HG03060 (cell line): ENCODE results near the gene RACGAP1.
"Not testable (repeated sequence)": the region's sequence is repeated elsewhere in the genome, so short reads cannot be mapped to it uniquely, and the experiment has no call there.

Experiments used
- ATAC-seq: cut with Tn5 transposase; IDR thresholded peaks from one replicate; pipeline ENCODE4 v1.9.1; 2021; ENCODE audit warnings: low read depth, moderate number of reproducible peaks; ENCODE audit not compliant: unreplicated experiment

The RACGAP1 gene

GRCh38 chr12:50032515-50032853 lies 7.2 kb upstream of the RACGAP1 start:
- ATAC-seq, result no peak

GRCh38 chr12:50030449-50030848 lies 5.2 kb upstream of the RACGAP1 start:
- not testable (repeated sequence) for ATAC-seq

- no peak for ATAC-seq
These were observed 1.4 kb upstream of the RACGAP1 start for GRCh38 chr12:50026691-50027090.

GRCh38 chr12:50024805-50025186 lies 498 bp downstream of the RACGAP1 start:
- ATAC-seq, result no peak

GRCh38 chr12:50024227-50024626 lies 1.1 kb downstream of the RACGAP1 start:
- no peak for ATAC-seq

GRCh38 chr12:50022903-50023302 lies 2.4 kb downstream of the RACGAP1 start:
- ATAC-seq, result no peak

GRCh38 chr12:50021031-50021430 lies 4.3 kb downstream of the RACGAP1 start:
- no peak for ATAC-seq

- no peak for ATAC-seq
These were observed 5.8 kb downstream of the RACGAP1 start for GRCh38 chr12:50019524-50019923.

- ATAC-seq, result no peak
These were observed 6.3 kb downstream of the RACGAP1 start for GRCh38 chr12:50018968-50019367.

- no peak for ATAC-seq
These were observed 7.1 kb downstream of the RACGAP1 start for GRCh38 chr12:50018154-50018553.

- no peak for ATAC-seq
These were observed 7.7 kb downstream of the RACGAP1 start for GRCh38 chr12:50017641-50018040.

- no peak for ATAC-seq
These were observed 8.5 kb downstream of the RACGAP1 start for GRCh38 chr12:50016501-50017475.

- ATAC-seq, result no peak
These were observed 11.0 kb downstream of the RACGAP1 start for GRCh38 chr12:50014342-50014741.

- no peak for ATAC-seq
These were observed 11.7 kb downstream of the RACGAP1 start for GRCh38 chr12:50013361-50014147.

- no peak for ATAC-seq
These were observed 18.4 kb downstream of the RACGAP1 start for GRCh38 chr12:50006754-50007442.

- no peak for ATAC-seq
These were observed 19.0 kb downstream of the RACGAP1 start for GRCh38 chr12:50006280-50006679.

- ATAC-seq, result no peak
These were observed 20.1 kb downstream of the RACGAP1 start for GRCh38 chr12:50005175-50005574.

GRCh38 chr12:50004696-50005095 lies 20.6 kb downstream of the RACGAP1 start:
- no peak for ATAC-seq

GRCh38 chr12:50003595-50003994 lies 21.7 kb downstream of the RACGAP1 start:
- ATAC-seq, result no peak

- ATAC-seq, result no peak
These were observed 26.8 kb downstream of the RACGAP1 start for GRCh38 chr12:49998453-49998852.

GRCh38 chr12:49990273-49990672 lies 35.0 kb downstream of the RACGAP1 start:
- ATAC-seq, result no peak
